Measurements from ENCODE around the gene WNK1.

- TF ChIP-seq POLR2A (IDR thresholded peaks at IDR 0.05) = peak in 1 of 2 donors; percentile 92
- TF ChIP-seq, protein P1, sequence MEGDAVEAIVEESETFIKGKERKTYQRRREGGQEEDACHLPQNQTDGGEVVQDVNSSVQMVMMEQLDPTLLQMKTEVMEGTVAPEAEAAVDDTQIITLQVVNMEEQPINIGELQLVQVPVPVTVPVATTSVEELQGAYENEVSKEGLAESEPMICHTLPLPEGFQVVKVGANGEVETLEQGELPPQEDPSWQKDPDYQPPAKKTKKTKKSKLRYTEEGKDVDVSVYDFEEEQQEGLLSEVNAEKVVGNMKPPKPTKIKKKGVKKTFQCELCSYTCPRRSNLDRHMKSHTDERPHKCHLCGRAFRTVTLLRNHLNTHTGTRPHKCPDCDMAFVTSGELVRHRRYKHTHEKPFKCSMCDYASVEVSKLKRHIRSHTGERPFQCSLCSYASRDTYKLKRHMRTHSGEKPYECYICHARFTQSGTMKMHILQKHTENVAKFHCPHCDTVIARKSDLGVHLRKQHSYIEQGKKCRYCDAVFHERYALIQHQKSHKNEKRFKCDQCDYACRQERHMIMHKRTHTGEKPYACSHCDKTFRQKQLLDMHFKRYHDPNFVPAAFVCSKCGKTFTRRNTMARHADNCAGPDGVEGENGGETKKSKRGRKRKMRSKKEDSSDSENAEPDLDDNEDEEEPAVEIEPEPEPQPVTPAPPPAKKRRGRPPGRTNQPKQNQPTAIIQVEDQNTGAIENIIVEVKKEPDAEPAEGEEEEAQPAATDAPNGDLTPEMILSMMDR (IDR thresholded peaks at IDR 0.05) = no peak
These were observed at the start of gene WNK1 for GRCh38 chr12:751999-752694.

Measured in heart left ventricle (tissue), 13 donors.